NOMO-1 treated with DMSO at 0.1 percent for 48 hours (cell line): Measurements from ENCODE around the gene USP48.
A peak's percentile ranks its signal among the peaks of the same experiment; 100 is the strongest.
"Not testable (repeated sequence)": the region's sequence is repeated elsewhere in the genome, so short reads cannot be mapped to it uniquely, and the experiment has no call there.

Experiments used
- DNase-seq: peaks from one replicate; lab custom pipeline; 2025; ENCODE audit not compliant: unreplicated experiment; lab: John Stamatoyannopoulos, UW

Gene USP48, protein sequence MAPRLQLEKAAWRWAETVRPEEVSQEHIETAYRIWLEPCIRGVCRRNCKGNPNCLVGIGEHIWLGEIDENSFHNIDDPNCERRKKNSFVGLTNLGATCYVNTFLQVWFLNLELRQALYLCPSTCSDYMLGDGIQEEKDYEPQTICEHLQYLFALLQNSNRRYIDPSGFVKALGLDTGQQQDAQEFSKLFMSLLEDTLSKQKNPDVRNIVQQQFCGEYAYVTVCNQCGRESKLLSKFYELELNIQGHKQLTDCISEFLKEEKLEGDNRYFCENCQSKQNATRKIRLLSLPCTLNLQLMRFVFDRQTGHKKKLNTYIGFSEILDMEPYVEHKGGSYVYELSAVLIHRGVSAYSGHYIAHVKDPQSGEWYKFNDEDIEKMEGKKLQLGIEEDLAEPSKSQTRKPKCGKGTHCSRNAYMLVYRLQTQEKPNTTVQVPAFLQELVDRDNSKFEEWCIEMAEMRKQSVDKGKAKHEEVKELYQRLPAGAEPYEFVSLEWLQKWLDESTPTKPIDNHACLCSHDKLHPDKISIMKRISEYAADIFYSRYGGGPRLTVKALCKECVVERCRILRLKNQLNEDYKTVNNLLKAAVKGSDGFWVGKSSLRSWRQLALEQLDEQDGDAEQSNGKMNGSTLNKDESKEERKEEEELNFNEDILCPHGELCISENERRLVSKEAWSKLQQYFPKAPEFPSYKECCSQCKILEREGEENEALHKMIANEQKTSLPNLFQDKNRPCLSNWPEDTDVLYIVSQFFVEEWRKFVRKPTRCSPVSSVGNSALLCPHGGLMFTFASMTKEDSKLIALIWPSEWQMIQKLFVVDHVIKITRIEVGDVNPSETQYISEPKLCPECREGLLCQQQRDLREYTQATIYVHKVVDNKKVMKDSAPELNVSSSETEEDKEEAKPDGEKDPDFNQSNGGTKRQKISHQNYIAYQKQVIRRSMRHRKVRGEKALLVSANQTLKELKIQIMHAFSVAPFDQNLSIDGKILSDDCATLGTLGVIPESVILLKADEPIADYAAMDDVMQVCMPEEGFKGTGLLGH

DNA sequence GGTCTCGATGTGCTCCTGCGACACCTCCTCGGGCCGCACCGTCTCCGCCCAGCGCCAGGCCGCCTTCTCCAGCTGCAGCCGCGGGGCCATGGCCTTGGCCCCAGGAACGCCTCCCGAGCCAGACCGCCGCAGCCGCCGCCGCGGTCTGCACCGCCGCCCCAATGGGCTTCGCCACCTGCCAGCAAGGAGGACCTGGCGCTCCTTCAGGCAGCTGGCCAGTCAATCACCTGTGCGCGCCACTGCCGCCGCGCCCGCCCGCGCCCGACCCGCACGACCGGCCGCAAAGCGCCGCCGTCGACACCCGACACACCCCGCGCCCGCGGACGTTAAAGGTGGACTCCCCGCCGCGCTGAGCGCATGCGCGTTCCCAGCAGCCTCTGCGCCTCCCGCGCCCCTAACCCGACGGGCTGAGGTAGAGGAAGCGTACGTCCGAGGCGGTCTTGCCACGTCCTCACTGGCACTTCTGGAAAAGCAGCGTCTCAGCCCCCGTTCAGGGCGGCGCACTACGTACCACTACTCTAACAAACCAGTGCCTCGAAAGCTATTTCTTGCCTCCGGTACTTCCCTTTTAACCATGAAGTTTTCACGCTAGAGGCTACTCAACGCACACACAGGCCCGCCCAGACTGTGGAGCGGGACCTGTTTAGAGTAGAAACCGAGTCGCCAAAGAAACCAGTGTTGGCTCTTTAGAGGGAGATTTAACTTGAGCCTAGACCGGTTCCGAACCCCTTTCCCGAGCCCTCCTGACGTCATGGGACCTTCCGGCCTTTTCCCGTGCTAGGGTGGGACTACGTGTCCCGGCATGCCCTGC is at the start of gene USP48:
Gene USP48 (minus strand): TSS at position 282 of the 811 bp plus-strand sequence. CDS start 192 bp downstream, at position 90.
- DNase-seq = peak; percentile 93

DNA sequence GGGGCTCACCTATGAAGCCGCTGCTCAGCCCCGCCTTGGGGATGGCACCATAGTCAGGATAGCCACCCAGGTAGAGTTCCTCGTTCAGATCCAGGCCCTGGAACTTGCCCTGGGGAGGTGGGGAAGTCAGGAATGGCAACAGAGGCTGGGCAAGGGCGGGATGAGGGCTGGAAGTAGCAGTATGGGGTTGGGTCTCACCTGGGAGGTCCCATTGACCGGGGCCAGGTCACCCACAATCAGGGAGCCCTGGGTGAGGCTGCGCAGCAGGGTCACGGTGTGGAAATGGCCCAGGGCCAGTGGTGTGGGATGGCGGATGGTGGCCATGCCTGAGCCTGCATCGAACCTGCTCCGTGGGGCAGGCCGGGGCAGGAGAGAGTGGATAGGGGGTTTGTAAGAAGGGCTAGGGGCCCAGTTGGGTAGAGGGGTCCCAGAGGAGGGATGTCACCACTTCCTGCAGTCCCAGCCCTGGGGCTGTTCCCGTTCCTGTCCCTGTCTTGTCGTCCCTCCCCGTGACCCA is 48.6 kb upstream of the USP48 start:
- no peak for DNase-seq

GRCh38 chr1:21830792-21831453 is 48.0 kb upstream of the USP48 start:
- no peak for DNase-seq

DNA sequence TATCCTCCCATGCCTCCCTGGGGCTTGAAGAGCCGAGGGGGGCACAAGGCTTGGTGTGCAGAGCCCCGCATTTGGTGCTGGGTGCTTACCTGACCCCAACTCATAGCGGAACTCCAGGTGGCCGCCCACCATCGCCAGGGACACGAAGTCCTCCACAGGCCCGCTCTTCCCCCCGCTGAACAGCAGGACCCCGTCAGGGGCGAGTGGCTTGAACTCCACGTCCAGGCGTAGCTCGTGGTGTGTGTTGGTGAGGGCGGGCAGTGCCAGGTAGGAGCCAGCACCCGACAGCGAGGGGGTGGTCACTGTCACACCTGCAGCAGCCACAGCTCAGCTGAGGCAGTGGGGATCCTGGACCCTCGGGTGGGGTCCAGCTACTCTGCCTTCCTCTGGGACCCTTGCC is 46.3 kb upstream of the USP48 start:
- no peak for DNase-seq

DNA sequence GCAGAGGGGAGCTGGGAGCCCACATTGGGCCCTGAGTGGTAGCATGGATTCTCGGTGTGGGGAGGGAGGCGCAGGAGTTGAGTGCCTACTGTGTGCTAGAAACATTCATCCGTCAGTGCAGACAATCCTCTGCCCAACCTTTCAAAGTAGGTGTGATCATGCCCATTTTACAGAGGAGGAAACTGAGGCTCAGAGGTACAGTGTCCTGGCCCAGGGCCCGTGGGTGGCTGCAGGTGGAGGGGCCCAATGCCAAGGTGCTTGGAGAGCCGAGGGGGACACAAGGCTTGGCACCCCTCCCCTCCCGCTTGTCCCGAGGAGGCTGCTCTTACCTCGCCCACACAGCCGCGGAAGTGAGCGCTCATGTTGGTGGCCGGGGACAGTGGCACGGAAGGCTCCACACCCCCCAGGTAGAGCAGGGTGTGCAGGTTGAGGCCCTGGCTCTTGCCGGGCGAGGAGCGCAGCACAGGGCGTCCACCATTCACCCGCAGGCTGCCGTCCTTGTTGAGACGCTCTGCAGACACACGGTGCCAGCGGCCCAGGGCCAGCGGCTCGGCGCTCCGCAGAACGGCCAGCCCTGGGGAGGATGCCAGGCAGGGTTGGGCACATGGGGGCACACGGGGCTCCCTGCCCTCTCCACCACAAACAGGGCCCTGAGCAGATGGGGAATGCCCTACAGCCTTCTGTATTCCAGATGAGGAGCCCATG is 45.7 kb upstream of the USP48 start:
- no peak for DNase-seq

GRCh38 chr1:21828075-21828474 is 45.1 kb upstream of the USP48 start:
- DNase-seq = no peak

- DNase-seq = no peak
These were observed 44.3 kb upstream of the USP48 start for GRCh38 chr1:21827141-21827679.

DNA sequence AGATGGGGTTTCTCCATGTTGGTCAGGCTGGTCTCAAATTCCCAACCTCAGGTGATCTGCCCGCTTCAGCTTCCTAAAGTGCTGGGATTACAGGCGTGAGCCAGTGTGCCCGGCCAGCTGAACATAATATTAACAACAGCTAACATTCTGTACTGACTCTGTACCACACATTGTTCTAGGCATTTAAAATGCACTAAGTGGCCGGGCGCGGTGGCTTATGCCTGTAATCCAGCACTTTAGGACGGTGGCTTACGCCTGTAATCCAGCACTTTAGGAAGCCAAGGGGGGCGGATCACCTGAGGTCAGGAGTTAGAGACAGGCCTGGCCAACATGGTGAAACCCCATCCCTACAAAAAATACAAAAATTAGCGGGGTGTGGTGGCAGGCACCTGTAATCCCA is 43.7 kb upstream of the USP48 start:
- DNase-seq = not testable (repeated sequence)

DNA sequence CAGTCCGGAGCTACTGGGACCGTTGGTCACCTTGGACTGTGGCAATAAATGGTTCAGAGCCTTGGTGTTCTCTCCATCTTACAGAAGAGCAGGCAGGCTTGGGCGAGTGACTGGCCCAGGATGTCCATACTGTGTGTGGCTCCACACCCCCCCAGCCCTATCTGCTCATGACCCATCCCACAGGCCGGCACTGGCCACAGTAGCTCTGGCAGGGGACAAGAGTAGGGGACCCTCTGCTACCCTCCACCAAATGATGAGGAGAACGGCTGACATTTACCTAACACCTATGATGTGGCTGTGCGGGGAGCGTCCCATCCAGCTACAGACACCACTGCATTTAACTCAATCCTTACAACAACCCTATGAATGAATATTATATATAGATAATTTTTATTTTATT is 42.4 kb upstream of the USP48 start:
- no peak for DNase-seq

DNA sequence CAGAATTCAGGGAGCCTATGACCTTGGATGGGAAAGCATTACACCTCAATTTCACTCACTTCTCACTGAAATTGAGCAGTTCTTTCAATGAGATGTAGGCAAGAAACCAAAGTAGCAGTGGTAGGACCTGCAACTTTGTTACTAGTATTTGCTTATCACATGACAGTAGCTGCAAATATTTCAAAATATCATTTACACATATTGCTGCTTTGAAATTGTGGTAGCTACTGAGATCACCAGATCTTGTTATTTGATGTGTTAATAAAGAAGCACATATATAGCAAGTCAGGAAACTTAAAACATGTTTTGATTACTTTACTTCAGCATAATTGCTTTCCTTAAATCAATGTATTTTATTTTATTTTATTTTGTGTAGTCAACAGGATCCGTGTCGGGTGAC is 42.0 kb upstream of the USP48 start:
- no peak for DNase-seq

- no peak for DNase-seq
These were observed 41.2 kb upstream of the USP48 start for GRCh38 chr1:21823980-21824702.

DNA sequence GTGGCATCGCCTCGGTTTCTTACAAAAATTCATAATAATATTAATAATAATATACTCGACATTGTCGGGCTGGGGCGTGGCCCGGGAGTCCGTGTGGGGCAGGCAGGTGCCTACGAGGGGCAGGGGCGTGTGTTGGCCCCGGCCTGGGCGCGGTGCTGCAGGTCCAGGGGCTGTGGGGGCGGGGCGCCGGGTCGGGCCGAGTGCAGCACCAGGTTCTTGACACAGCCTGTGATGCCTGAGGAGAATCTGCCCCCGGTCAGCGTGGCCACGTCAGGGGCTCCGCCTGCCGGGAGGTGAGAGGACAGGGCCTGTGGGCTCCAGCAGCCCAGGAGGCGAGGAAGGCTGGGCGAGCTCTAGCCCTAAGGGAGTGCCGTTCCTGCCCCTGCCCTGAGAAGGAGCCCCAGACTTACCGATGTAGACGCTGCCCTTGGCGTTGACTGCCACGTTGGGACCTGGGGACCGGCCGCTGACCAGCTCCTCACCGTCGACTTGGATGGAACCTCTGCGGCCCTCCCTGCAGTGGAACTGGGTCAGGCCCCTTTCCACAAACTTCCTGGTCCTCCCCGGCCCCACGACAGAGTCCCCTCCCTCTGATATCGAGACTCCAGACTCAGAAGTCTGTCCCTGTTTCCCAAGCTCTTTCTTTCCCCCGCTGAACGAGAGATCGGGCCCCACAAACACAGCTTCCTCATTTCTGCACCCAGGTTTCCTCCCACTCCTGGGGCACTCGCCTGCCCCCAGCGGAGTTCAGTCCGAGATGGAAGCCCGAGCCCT is 40.4 kb upstream of the USP48 start:
- DNase-seq = peak; percentile 29

DNA sequence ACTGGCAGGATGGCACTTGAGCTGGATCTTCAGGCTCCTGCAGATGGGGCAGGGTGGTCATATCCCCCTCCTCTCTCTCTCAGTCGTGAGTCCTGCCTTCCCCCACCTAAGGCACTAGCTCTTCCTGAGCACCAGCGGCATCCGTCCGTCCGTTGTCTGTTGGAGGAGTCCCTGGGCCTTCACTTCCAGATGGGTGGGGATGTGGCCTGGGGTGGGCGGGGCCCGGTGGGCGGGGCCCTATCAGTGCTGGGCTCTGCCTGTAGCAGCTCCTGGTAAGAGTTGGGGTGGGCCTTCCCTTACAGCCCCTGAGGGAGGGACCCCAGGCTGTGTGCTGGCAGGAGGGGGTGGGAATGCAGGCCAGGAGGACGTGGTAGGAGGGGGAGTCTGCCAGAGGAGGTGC is 39.4 kb upstream of the USP48 start:
- DNase-seq = no peak

GRCh38 chr1:21821385-21822019 is 38.6 kb upstream of the USP48 start:
- DNase-seq = no peak

GRCh38 chr1:21820597-21821232 is 37.8 kb upstream of the USP48 start:
- DNase-seq = no peak

DNA sequence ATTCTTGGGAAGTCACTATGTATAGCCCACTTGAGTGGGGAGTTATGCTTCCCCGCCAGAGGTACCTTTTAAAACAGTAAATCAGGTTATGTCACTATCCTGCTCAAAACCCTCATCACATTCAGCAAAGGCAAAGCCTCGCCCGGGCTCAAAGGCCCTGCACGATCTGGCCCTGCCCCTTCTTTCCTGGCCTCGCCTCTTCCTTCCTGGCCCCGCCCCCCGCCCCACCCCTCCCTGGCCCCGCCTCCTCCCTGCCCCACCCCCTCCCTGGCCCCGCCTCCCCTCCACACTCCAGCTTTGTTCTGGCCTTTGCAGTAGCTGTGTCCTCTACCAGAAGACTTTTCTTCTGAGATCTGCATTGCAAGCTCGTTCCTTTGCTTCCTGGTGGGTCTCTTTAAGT is 35.7 kb upstream of the USP48 start:
- peak; percentile 45 for DNase-seq
